ENCODE measurements around the gene LAMTOR4.

The LAMTOR4 gene

GRCh38 chr7:100148225-100148558 is 526 bp upstream of the LAMTOR4 start:
- ChIA-PET CTCF (interaction anchor here (0.9 to 13.2 kb wide), 4 partner anchors 9 to 107 kb away, joined by 3 to 167 read pairs (median 4); no protein-coding TSS in a partner anchor), POLR2A (interaction anchor here (0.6 to 1.1 kb wide), 6 partner anchors 9 to 55 kb away, joined by 3 to 9 read pairs (median 3); partner anchors contain the start of genes GPC2, STAG3 and TRAPPC14)
- no peak for DNase-seq (ENCODE audit: low read depth, low spot score)
- peak overlapping the region; percentile 46 for H3K4me3 ChIP-seq (ENCODE audit: low read depth, low read length)
- TF ChIP-seq CTCF (IDR thresholded peaks at IDR 0.05; ENCODE audit: insufficient read depth, low read length, missing control alignments): no peak

GRCh38 chr7:100152404-100152803 is 3.7 kb downstream of the LAMTOR4 start:
- TF ChIP-seq CTCF (IDR thresholded peaks at IDR 0.05; ENCODE audit: insufficient read depth, low read length, missing control alignments): no peak
- CTCF ChIA-PET: interaction anchor here (1.3 kb wide), 1 partner anchor 65 kb away, joined by 4 read pairs; no protein-coding TSS in a partner anchor
- no peak for DNase-seq (ENCODE audit: low read depth, low spot score)
- POLR2A ChIA-PET: no interaction called here
- H3K4me3 ChIP-seq (ENCODE audit: low read depth, low read length): no peak overlapping the region

DNA sequence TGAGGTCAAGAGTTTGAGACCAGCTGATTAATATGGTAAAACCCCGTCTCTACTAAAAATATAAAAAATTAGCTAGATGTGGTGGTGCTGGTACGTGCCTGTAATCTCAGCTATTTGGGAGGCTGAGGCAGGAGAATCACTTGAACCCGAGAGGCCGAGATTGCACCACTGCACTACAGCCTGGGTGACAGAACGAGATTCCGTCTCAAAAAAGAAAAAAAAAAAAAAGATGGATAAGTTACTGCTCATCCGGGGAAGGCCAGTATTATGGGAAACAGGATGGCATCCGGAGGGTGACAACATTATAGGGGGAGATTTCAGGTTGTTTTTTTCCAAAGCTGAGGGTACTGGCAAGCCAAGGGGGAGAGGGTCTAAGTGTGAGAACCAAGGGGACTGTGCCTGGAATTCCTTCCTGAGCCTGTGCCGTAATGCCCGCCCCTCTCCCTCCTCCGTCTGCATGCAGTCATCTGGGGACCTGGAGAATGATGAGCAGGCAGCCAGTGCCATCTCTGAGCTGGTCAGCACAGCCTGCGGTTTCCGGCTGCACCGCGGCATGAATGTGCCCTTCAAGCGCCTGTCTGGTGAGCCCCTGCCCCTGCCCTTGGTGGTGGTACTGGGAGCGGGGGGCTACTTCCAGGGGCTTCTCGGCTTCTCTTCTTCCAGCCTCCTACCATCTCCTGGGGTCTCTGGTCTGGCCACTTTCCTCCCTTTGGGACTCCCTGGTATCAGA is 4.4 kb downstream of the LAMTOR4 start:
- DNase-seq (ENCODE audit: low read depth, low spot score): no peak
- H3K4me3 ChIP-seq (ENCODE audit: low read depth, low read length): no peak overlapping the region
- no peak for TF ChIP-seq CTCF (IDR thresholded peaks at IDR 0.05; ENCODE audit: insufficient read depth, low read length, missing control alignments)
- ChIA-PET POLR2A (interaction anchor here (0.6 kb wide), 2 partner anchors 9 to 32 kb away, joined by 3 to 4 read pairs; no protein-coding TSS in a partner anchor), CTCF (interaction anchor here (0.6 to 1.3 kb wide), 2 partner anchors 14 to 64 kb away, joined by 3 to 4 read pairs; no protein-coding TSS in a partner anchor)

DNA sequence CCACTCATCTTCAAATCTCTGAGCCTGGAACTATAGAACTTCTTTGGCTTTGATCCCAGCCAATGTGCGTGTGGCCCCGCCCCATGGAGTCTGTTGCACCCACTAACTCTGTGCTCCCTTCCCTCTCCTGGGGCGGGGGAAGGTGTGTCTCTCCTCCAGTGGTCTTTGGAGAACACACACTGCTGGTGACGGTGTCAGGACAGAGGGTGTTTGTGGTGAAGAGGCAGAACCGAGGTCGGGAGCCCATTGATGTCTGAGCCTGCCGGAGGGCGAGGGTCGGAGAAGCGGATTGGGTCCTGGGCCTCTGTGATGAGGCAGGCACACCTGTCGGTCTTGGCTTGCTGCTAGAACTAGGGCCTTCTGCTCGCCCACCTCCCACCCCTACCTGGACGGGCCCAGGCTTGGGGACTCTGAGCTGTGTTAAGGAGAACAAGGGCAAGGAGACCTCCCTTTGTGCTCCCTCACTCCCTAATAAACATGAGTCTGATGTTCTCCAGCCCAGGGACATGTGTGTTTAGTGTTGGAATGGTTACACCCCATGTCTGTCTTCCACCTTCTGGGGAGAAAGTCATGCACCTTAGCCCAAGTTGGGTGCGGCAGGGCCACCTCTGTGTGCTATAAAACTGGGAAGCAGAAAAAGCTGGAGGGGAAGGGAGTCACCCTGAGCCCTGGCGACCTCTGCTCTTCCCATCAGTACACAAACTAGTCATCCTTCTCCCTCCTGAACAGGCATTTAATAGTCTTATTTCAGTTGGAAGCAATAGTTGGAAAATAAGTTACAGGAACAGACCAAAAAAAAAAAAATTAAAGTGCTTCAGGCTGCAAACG is 5.2 kb downstream of the LAMTOR4 start:
- POLR2A ChIA-PET: interaction anchor here (0.6 kb wide), 1 partner anchor 31 kb away, joined by 4 read pairs; no protein-coding TSS in a partner anchor
- no peak for DNase-seq (ENCODE audit: low read depth, low spot score)
- no peak overlapping the region for H3K4me3 ChIP-seq (ENCODE audit: low read depth, low read length)
- no peak for TF ChIP-seq CTCF (IDR thresholded peaks at IDR 0.05; ENCODE audit: insufficient read depth, low read length, missing control alignments)
- CTCF ChIA-PET: interaction anchor here (0.6 to 5.1 kb wide), 3 partner anchors 13 to 63 kb away, joined by 3 to 31 read pairs (median 4); no protein-coding TSS in a partner anchor

DNA sequence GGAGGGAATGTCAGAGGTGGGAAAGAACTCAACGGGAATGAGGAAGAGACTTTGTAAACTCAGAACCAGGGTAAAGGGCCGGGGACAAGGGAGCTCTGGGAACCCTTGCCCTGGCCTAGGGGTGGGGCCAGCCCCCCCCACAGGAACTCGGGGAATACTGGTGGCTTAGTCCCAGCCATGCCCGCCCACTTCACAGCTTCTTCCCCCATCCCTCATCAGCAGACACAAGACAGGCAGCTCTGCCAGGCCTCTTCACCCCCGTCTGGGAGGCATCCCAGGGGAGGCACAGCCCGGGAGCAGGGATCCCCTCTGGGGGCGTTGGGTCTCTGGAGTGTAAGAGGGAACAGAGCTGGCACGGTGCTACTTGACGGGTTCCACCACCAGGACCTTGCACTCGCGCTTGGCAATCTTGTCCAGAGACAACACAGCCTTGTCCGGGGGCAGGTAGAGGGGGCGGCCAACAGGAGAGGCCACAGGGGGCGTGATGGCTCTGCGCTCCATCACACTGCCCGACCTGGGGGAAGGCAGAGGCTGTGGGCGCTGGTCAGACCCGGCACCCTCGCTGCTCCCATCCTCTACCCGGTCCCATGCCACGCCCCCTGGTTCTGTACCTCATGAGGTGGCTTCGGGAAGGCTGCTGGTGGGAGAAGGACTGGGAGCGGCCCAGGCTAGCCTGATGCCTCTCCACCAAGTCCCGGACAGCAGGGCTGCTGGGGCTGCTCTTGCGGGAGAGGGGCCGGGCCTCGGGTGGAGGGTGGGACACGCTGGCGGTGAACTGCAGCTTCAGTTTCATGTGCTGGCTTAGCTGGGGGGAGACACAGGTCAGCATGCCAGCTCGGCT is 6.2 kb downstream of the LAMTOR4 start:
- no peak for TF ChIP-seq CTCF (IDR thresholded peaks at IDR 0.05; ENCODE audit: insufficient read depth, low read length, missing control alignments)
- ChIA-PET POLR2A (no interaction called here), CTCF (interaction anchor here (5.1 kb wide), 1 partner anchor 23 kb away, joined by 31 read pairs; no protein-coding TSS in a partner anchor)
- no peak overlapping the region for H3K4me3 ChIP-seq (ENCODE audit: low read depth, low read length)
- no peak for DNase-seq (ENCODE audit: low read depth, low spot score)

All from AG04449 (cell line).